Neutrophil (primary cell): ENCODE measurements around the gene NRM.

Experiments
- H3K27ac ChIP-seq: fragments of 200-600 bp; sonication (generic); 2 replicates; pipeline ENCODE4 v1.5.1; 2016; ENCODE audit warnings: mild to moderate bottlenecking, moderate library complexity
- H3K27me3 ChIP-seq: fragments of 200-600 bp; sonication (generic); 2 replicates; pipeline ENCODE4 v1.6.0; 2016; ENCODE audit warnings: mild to moderate bottlenecking
- H3K36me3 ChIP-seq: fragments of 200-600 bp; sonication (generic); 2 replicates; pipeline ENCODE4 v1.5.1; 2017
- H3K4me1 ChIP-seq, 2 experiments: fragments of 200-600 bp in 1 of 2; sonication (generic) in 1 of 2; 1 replicate in 1 of 2; 2 replicates in 1 of 2; pipeline versions ENCODE4 v1.5.1 to v1.6.1; 2013 to 2016; ENCODE audit warnings: low read depth in 1 of 2, low read length in 1 of 2, mild to moderate bottlenecking in 1 of 2, moderate library complexity in 1 of 2; ENCODE audit not compliant: control insufficient read depth in 1 of 2, insufficient read depth in 1 of 2
- H3K4me3 ChIP-seq, 2 experiments: fragments of 200-600 bp in 1 of 2; sonication (generic) in 1 of 2; 1 replicate in 1 of 2; 2 replicates in 1 of 2; pipeline ENCODE4 v1.5.1; 2013 to 2016; ENCODE audit warnings: low read depth in 1 of 2, low read length in 1 of 2, mild to moderate bottlenecking in 1 of 2, moderate library complexity in 1 of 2
- H3K9me3 ChIP-seq: fragments of 200-600 bp; sonication (generic); 2 replicates; pipeline ENCODE4 v1.5.1; 2016
- CTCF ChIP-seq: fragments of 200-600 bp; sonication (generic); IDR thresholded peaks from 2 replicates; pipeline ENCODE4 v1.5.1; 2016; ENCODE audit warnings: antibody characterized with exemption

The NRM gene

GRCh38 chr6:30691208-30691847 lies 544 bp upstream of the NRM start:
- Histone ChIP-seq H3K9me3 (no peaks in the 10 kb centered on the region), H3K27me3 (no peaks in the 10 kb centered on the region), H3K36me3 (no peaks in the 10 kb centered on the region), H3K4me3 (peak overlapping the region; percentile 82 to 87), H3K27ac (peak overlapping the region; percentile 95), H3K4me1 (peaks cover 41 to 50% of the 10 kb centered on the region in 2 experiments)
- no peak for TF ChIP-seq CTCF

GRCh38 chr6:30689985-30690384 lies 799 bp downstream of the NRM start:
- Histone ChIP-seq H3K4me1 (peaks cover 50% of the 10 kb centered on the region in 2 experiments), H3K36me3 (no peaks in the 10 kb centered on the region), H3K27me3 (no peaks in the 10 kb centered on the region), H3K4me3 (peak overlapping the region; percentile 82 to 87), H3K27ac (peak overlapping the region; percentile 95), H3K9me3 (no peaks in the 10 kb centered on the region)
- TF ChIP-seq CTCF = no peak

- Histone ChIP-seq H3K9me3 (no peaks in the 10 kb centered on the region), H3K4me1 (peaks cover 50 to 52% of the 10 kb centered on the region in 2 experiments), H3K27me3 (no peaks in the 10 kb centered on the region), H3K27ac (peak overlapping the region; percentile 95), H3K4me3 (peak overlapping the region; percentile 82 to 100), H3K36me3 (no peaks in the 10 kb centered on the region)
- TF ChIP-seq CTCF = no peak
Measured at GRCh38 chr6:30689022-30689865, 1.5 kb downstream of the NRM start.

- no peaks in the 10 kb centered on the region for H3K36me3 ChIP-seq
- H3K4me3 ChIP-seq = peak overlapping the region; percentile 95 to 100
- no peaks in the 10 kb centered on the region for H3K9me3 ChIP-seq
- H3K27ac ChIP-seq = peak overlapping the region; percentile 95
- no peak for TF ChIP-seq CTCF
- H3K27me3 ChIP-seq = no peaks in the 10 kb centered on the region
- H3K4me1 ChIP-seq = peaks cover 50 to 56% of the 10 kb centered on the region in 2 experiments
Measured at GRCh38 chr6:30688569-30688968, 2.2 kb downstream of the NRM start.

- peaks cover 50 to 63% of the 10 kb centered on the region in 2 experiments for H3K4me1 ChIP-seq
- TF ChIP-seq CTCF = no peak
- H3K36me3 ChIP-seq = no peaks in the 10 kb centered on the region
Measured at GRCh38 chr6:30687659-30688431, 2.9 kb downstream of the NRM start.

More at GRCh38 chr6:30687659-30688431, 2.9 kb downstream of the NRM start:
- Histone ChIP-seq H3K27ac (peak overlapping the region; percentile 95), H3K9me3 (no peaks in the 10 kb centered on the region), H3K4me3 (peak overlapping the region; percentile 95 to 100), H3K27me3 (no peaks in the 10 kb centered on the region)
